Testis (tissue), 2 donors: ENCODE measurements around the gene YLPM1.

Source experiments
- CTCF ChIP-seq, 3 experiments: fragments of 450-650 bp in 2 of 3; fragments of 200-600 bp in 1 of 3; sonication (generic) in 1 of 3; IDR thresholded peaks; one replicate each; pipeline ENCODE4 v1.5.1; 2016 to 2019; ENCODE audit warnings: antibody characterized with exemption in 3 of 3, mild to moderate bottlenecking in 2 of 3, moderate library complexity in 1 of 3
- POLR2A ChIP-seq: fragments of 450-650 bp; IDR thresholded peaks from one replicate; pipeline ENCODE4 v1.6.1; 2017; ENCODE audit warnings: antibody characterized with exemption, mild to moderate bottlenecking, moderate library complexity

- TF ChIP-seq POLR2A (no peak), CTCF (IDR thresholded peaks at IDR 0.05) (no peak)
Observed at GRCh38 chr14:74754899-74755298, 8.2 kb upstream of the YLPM1 start.
